ENCODE results near the gene NR2C2. TPM values are rescaled to one million over a fixed set of nuclear protein-coding genes. Genes with fewer than 3 reads are reported as not detected.
"Not testable (repeated sequence)": the region's sequence is repeated elsewhere in the genome, so short reads cannot be mapped to it uniquely, and the experiment has no call there.

Gene NR2C2
- total RNA-seq, 1 donor from 2014 or later, result 55.0 TPM

- POLR2A ChIA-PET, result no interaction called here
- CTCF ChIA-PET, result no interaction called here
These were observed 44.7 kb upstream of the NR2C2 start for GRCh38 chr3:14902719-14903118.

GRCh38 chr3:14903501-14903900 is 43.9 kb upstream of the NR2C2 start:
- peaks cover 25% of the 10 kb centered on the region for H3K27me3 Mint-ChIP-seq
- H3K4me3 Mint-ChIP-seq; ATAC-seq (ENCODE audit: low read depth); H3K36me3 Mint-ChIP-seq (ENCODE audit: low read depth); DNase-seq; POLR2A ChIA-PET; intact Hi-C loops (cut with micrococcal nuclease); H3K27ac Mint-ChIP-seq; H3K4me1 Mint-ChIP-seq; CTCF ChIA-PET: not testable (repeated sequence)
- H3K9me3 Mint-ChIP-seq, result peaks cover 12% of the 10 kb centered on the region

More at GRCh38 chr3:14902719-14903118, 44.7 kb upstream of the NR2C2 start:
- peaks cover 12% of the 10 kb centered on the region for H3K9me3 Mint-ChIP-seq
- no peak for DNase-seq
- no peak overlapping the region for H3K27ac Mint-ChIP-seq
- no peaks in the 10 kb centered on the region for H3K36me3 Mint-ChIP-seq (ENCODE audit: low read depth)
- no peak for TF ChIP-seq CTCF (IDR thresholded peaks at IDR 0.05)
- H3K4me1 Mint-ChIP-seq, result no peaks in the 10 kb centered on the region
- peaks cover 28% of the 10 kb centered on the region for H3K27me3 Mint-ChIP-seq
- H3K4me3 Mint-ChIP-seq, result no peak overlapping the region
- no peak for ATAC-seq (ENCODE audit: low read depth)
- intact Hi-C loops (cut with micrococcal nuclease), result no loop called here

GRCh38 chr3:14905055-14905657 is 42.2 kb upstream of the NR2C2 start:
- DNase-seq, result no peak
- CTCF ChIA-PET, result no interaction called here
- Mint-ChIP-seq H3K4me1 (no peaks in the 10 kb centered on the region), H3K36me3 (ENCODE audit: low read depth) (no peaks in the 10 kb centered on the region), H3K9me3 (peaks cover 12% of the 10 kb centered on the region), H3K27ac (no peak overlapping the region), H3K4me3 (no peak overlapping the region), H3K27me3 (peaks cover 13% of the 10 kb centered on the region)
- POLR2A ChIA-PET, result no interaction called here
- no peak for TF ChIP-seq CTCF (IDR thresholded peaks at IDR 0.05)
- intact Hi-C loops (cut with micrococcal nuclease), result no loop called here
- no peak for ATAC-seq (ENCODE audit: low read depth)

GRCh38 chr3:14906355-14906971 is 40.9 kb upstream of the NR2C2 start:
- H3K36me3 Mint-ChIP-seq (ENCODE audit: low read depth), result no peaks in the 10 kb centered on the region
- H3K27ac Mint-ChIP-seq, result no peak overlapping the region
- peaks cover 12% of the 10 kb centered on the region for H3K9me3 Mint-ChIP-seq
- no peak for DNase-seq
- no peak overlapping the region for H3K4me3 Mint-ChIP-seq
- ChIA-PET CTCF (no interaction called here), POLR2A (no interaction called here)
- no peaks in the 10 kb centered on the region for H3K4me1 Mint-ChIP-seq
- no peak for ATAC-seq (ENCODE audit: low read depth)
- peaks cover 14% of the 10 kb centered on the region for H3K27me3 Mint-ChIP-seq
- intact Hi-C loops (cut with micrococcal nuclease), result no loop called here
- TF ChIP-seq CTCF (IDR thresholded peaks at IDR 0.05), result no peak

GRCh38 chr3:14907043-14907966 is 40.1 kb upstream of the NR2C2 start:
- no peak overlapping the region for H3K4me3 Mint-ChIP-seq
- POLR2A ChIA-PET, result no interaction called here
- CTCF ChIA-PET, result no interaction called here
- ATAC-seq (ENCODE audit: low read depth) (no peak), DNase-seq (no peak)
- no peak for TF ChIP-seq CTCF (IDR thresholded peaks at IDR 0.05)
- peaks cover 16% of the 10 kb centered on the region for H3K27me3 Mint-ChIP-seq
- no peaks in the 10 kb centered on the region for H3K36me3 Mint-ChIP-seq (ENCODE audit: low read depth)
- H3K9me3 Mint-ChIP-seq, result peaks cover 12% of the 10 kb centered on the region
- no peak overlapping the region for H3K27ac Mint-ChIP-seq
- intact Hi-C loops (cut with micrococcal nuclease), result no loop called here
- no peaks in the 10 kb centered on the region for H3K4me1 Mint-ChIP-seq

Data from activated B cell treated with CpG ODN at 0.5 μM for 24 hours (primary cell).